Upper lobe of left lung (tissue), 6 donors: ENCODE results near the gene ITCH. TPM values are rescaled to one million over a fixed set of nuclear protein-coding genes. Genes with fewer than 3 reads are reported as not detected.
"Not testable (repeated sequence)": the region's sequence is repeated elsewhere in the genome, so short reads cannot be mapped to it uniquely, and the experiment has no call there.

Source experiments
- ATAC-seq, 2 donors: fragments of 200-7000 bp; cut with Tn5 transposase; one replicate each; pipeline ENCODE4 v1.9.1; 2022; ENCODE audit warnings: mild to moderate bottlenecking in 2 of 2, moderate library complexity in 2 of 2; ENCODE audit not compliant: low FRiP score in 2 of 2
- DNase-seq, 2 donors: peaks; one replicate each; pipeline ENCODE4 v3.0.0-alpha.2; 2019 to 2020
- H3K27ac ChIP-seq, 4 donors: fragments of 200-600 bp; sonication (generic); one replicate each; pipeline ENCODE4 v1.5.1; 2016 to 2019
- H3K27me3 ChIP-seq, 4 donors: fragments of 200-600 bp; sonication (generic); one replicate each; pipeline ENCODE4 v1.5.1; 2017 to 2019
- H3K36me3 ChIP-seq, 4 donors: fragments of 200-600 bp; sonication (generic); one replicate each; pipeline ENCODE4 v1.5.1; 2016 to 2019
- H3K4me1 ChIP-seq, 4 donors: fragments of 200-600 bp; sonication (generic); one replicate each; pipeline ENCODE4 v1.5.1; 2018 to 2019
- H3K4me3 ChIP-seq, 4 donors: fragments of 200-600 bp; sonication (generic); one replicate each; pipeline ENCODE4 v1.5.1; 2017 to 2019; ENCODE audit warnings: mild to moderate bottlenecking in 2 of 4, moderate library complexity in 1 of 4
- H3K9me3 ChIP-seq, 4 donors: fragments of 200-600 bp; sonication (generic); one replicate each; pipeline ENCODE4 v1.5.1; 2018 to 2019
- EP300 ChIP-seq, 4 donors: sonication (generic); formaldehyde crosslinking; IDR thresholded peaks; one replicate each; pipeline ENCODE4 v1.5.1; 2017; ENCODE audit warnings: antibody characterized with exemption in 4 of 4, control low read depth in 2 of 4
- POLR2A ChIP-seq, 4 donors: fragments of 450-650 bp; IDR thresholded peaks; one replicate each; pipeline ENCODE4 v1.5.1; 2016 to 2017; ENCODE audit warnings: antibody characterized with exemption in 4 of 4, mild to moderate bottlenecking in 2 of 4
- POLR2AphosphoS5 ChIP-seq, 2 donors: sonication (generic); formaldehyde crosslinking; IDR thresholded peaks; one replicate each; pipeline ENCODE4 v1.5.1; 2017; ENCODE audit warnings: antibody characterized with exemption in 2 of 2
- WGBS, 2 donors: methylation state at CpG; one replicate each; pipeline ENCODE4 v1.1.5; 2017 to 2018; 5-methylcytosine and 5-hydroxymethylcytosine counted together
- total RNA-seq, 6 donors: library from RNA; depleted of rRNA in 4 of 6; stranded (reverse); fragments of >200 nt in 4 of 6; gene quantifications; one replicate each; pipeline versions ENCODE4 v1.1.0 to v1.2.1, GENCODE V29; 2016 to 2021
- TF ChIP-seq, protein P1 (sequence below), 6 experiments: fragments of 450-650 bp in 4 of 6; fragments of 200-600 bp in 2 of 6; sonication (generic) in 2 of 6; IDR thresholded peaks; one replicate each; pipeline ENCODE4 v1.5.1; 2016 to 2019; ENCODE audit warnings: antibody characterized with exemption in 6 of 6
- donor health status: DM: no; HTN: no; CAD: no; lungs with moderate emphysema.
- donor health status: DM: no; HTN: yes; CAD: no; lungs with severe emphysema.

Gene ITCH
- total RNA-seq, 6 donors from 2014 or later = 26.6 to 57.2 (median 45.5) TPM

DNA sequence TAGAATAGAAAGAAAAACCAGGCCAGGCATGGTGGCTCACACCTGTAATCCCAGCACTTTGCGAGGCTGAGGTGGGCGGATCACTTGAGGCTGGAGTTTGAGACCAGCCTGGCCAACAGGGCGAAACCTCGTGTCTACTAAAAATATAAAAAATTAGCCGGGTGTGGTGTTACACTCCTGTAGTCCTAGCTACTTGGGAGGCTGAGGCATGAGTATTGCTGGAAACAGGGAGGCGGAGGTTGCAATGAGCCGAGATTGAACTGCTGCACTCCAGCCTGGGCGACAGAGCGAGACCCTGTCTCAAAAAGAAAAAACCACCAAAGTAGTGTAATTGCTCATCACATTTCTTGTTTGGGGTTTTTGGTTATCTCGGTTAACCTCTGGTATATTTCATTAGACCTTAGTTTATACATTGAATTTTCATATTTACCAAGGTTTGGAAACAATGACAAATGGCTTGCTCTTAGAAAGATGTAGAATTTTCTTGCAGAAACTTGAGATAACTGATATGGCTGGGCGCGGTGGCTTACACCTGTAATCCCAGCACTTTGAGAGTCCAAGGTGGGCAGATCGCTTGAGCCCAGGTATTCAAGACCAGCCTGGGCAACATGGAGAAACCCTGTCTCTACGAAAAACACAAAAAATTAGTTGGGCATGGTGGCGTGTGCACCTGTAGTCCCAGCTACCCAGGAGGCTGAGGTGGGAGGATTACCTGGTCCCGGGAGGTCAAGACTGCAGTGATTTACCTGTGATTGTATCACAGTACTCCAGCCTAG lies 14.2 kb downstream of the ITCH start:
- Histone ChIP-seq H3K27me3 (no peaks in the 10 kb centered on the region), H3K4me3 (no peak overlapping the region), H3K27ac (no peak overlapping the region), H3K36me3 (peaks cover 0 to 15% (median 8%) of the 10 kb centered on the region in 4 donors), H3K9me3 (no peaks in the 10 kb centered on the region), H3K4me1 (peaks cover 0 to 12% (median 7%) of the 10 kb centered on the region in 4 donors)
- ATAC-seq = no peak
- no peak for DNase-seq
- 90 to 95% methylated on average over 16 of the region's 16 CpGs for WGBS, 2 donors
- no peak for TF ChIP-seq POLR2A (IDR thresholded peaks at IDR 0.05)
- TF ChIP-seq, protein P1, sequence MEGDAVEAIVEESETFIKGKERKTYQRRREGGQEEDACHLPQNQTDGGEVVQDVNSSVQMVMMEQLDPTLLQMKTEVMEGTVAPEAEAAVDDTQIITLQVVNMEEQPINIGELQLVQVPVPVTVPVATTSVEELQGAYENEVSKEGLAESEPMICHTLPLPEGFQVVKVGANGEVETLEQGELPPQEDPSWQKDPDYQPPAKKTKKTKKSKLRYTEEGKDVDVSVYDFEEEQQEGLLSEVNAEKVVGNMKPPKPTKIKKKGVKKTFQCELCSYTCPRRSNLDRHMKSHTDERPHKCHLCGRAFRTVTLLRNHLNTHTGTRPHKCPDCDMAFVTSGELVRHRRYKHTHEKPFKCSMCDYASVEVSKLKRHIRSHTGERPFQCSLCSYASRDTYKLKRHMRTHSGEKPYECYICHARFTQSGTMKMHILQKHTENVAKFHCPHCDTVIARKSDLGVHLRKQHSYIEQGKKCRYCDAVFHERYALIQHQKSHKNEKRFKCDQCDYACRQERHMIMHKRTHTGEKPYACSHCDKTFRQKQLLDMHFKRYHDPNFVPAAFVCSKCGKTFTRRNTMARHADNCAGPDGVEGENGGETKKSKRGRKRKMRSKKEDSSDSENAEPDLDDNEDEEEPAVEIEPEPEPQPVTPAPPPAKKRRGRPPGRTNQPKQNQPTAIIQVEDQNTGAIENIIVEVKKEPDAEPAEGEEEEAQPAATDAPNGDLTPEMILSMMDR (IDR thresholded peaks at IDR 0.05) = no peak
- no peak for TF ChIP-seq EP300 (IDR thresholded peaks at IDR 0.05)
- TF ChIP-seq POLR2AphosphoS5 (IDR thresholded peaks at IDR 0.05) = no peak

DNA sequence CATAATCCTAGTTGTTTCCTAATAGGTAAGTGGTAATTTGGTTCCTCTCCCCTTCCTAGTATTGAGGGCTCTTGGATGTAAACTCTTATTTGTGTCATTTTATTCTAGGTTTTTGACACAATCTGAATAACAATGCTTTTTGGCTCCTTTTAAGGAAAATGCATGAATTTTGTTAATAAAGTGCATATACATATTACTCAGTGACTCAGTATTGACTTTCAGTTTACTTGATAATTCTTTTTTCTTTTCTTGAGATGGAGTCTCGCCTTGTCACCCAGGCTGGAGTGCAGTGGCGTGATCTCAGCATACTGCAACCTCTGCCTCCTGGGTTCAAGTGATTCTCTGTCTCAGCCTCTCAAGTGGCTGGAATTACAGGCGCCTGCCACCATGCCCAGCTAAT lies 19.1 kb downstream of the ITCH start:
- ATAC-seq = no peak
- Histone ChIP-seq H3K4me3 (no peak overlapping the region), H3K27ac (no peak overlapping the region), H3K27me3 (no peaks in the 10 kb centered on the region), H3K4me1 (peaks cover 13 to 27% (median 20%) of the 10 kb centered on the region in 4 donors), H3K36me3 (peaks cover 0 to 2% (median 0%) of the 10 kb centered on the region in 4 donors), H3K9me3 (no peaks in the 10 kb centered on the region)
- DNase-seq = no peak
- WGBS, 2 donors = 96 to 98% methylated on average over 3 of the region's 3 CpGs
- TF ChIP-seq, protein P1 (IDR thresholded peaks at IDR 0.05) = no peak
- TF ChIP-seq POLR2AphosphoS5 (IDR thresholded peaks at IDR 0.05) = no peak
- TF ChIP-seq EP300 (IDR thresholded peaks at IDR 0.05) = no peak
- TF ChIP-seq POLR2A (IDR thresholded peaks at IDR 0.05) = no peak

DNA sequence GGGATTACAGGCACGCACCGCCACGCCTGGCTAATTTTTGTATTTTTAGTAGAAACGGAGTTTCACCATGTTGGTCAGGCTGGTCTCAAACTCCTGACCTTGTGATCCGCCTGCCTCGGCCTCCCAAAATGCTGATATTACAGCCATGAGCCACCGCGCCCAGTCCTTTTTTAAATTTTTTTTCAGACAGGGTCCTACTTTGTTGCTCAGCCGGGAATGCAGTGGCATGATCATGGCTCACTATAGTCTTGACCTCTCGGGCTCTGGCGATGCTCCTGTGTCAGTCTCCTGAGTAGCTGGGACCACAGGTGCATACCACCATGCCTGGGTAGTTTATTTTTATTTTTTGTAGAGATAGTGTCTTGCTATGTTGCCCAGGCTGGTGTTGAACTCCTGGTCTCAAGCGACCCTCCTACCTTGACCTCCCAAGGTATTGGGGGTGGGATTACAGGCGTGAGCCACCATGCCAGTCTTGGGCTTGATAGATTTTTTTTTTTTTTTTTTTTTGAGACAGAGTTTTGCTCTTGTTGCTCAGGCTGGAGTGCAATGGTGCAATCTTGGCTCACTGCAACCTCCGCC lies 19.9 kb downstream of the ITCH start:
- ATAC-seq, H3K27me3 ChIP-seq, DNase-seq, H3K27ac ChIP-seq, H3K9me3 ChIP-seq, H3K4me3 ChIP-seq, H3K36me3 ChIP-seq: not testable (repeated sequence)
- H3K4me1 ChIP-seq = peaks cover 14 to 28% (median 21%) of the 10 kb centered on the region in 4 donors
- WGBS, 2 donors = 95 to 96% methylated on average over 14 of the region's 14 CpGs

DNA sequence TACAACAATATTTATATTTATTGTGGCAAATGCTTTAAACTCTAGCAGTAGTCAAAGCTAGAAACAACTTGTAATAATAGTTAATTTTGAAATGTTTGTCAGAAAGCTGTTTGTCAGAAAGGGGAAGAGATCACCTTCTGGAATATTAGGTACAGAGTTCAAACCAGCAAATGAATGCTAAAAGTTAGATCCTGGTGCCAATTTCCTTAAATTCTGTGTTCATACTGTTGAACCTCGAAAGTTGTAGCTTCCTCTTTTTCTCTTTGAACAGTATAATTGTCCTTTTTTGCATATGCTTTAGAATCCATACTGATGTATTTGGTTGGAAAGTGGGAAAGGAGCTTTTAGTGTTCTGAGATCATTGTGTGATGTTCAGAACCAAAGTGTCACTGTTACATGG lies 22.4 kb downstream of the ITCH start:
- H3K9me3 ChIP-seq = no peaks in the 10 kb centered on the region
- WGBS, 2 donors = 34 to 53% methylated on average over 1 of the region's 1 CpG
- DNase-seq = no peak
- no peak overlapping the region for H3K4me3 ChIP-seq
- H3K27me3 ChIP-seq = no peaks in the 10 kb centered on the region
- peaks cover 18 to 33% (median 24%) of the 10 kb centered on the region in 4 donors for H3K4me1 ChIP-seq
- peaks cover 0 to 3% (median 0%) of the 10 kb centered on the region in 4 donors for H3K36me3 ChIP-seq
- TF ChIP-seq EP300 (IDR thresholded peaks at IDR 0.05) (no peak), POLR2A (IDR thresholded peaks at IDR 0.05) (no peak), POLR2AphosphoS5 (IDR thresholded peaks at IDR 0.05) (no peak)
- TF ChIP-seq, protein P1 (IDR thresholded peaks at IDR 0.05) = no peak
- no peak for ATAC-seq
- H3K27ac ChIP-seq = no peak overlapping the region

DNA sequence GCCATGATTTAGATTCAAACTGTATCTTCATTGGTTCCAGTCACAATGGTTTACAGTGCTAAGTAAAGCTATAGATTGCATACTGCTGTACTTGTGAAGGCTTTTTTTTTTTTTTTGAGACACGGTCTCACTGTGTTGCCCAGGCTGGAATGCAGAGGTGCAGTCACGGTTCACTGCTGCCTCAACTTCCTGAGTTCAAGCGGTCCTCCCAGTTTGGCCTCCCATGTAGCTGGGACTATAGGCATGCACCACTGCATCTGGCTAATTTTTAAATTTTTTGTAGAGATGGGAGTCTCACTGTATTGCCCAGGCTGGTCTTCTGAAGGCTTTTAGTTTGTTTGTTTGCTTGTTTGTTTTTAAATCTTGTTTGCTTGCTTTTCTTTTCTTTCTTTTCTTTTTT lies 24.9 kb downstream of the ITCH start:
- Histone ChIP-seq H3K4me1 (peaks cover 15 to 41% (median 28%) of the 10 kb centered on the region in 4 donors), H3K36me3 (peaks cover 0 to 9% (median 0%) of the 10 kb centered on the region in 4 donors), H3K27ac (no peak overlapping the region), H3K9me3 (no peaks in the 10 kb centered on the region), H3K4me3 (no peak overlapping the region), H3K27me3 (no peaks in the 10 kb centered on the region)
- DNase-seq (no peak), ATAC-seq (no peak)
- TF ChIP-seq POLR2A (IDR thresholded peaks at IDR 0.05) = no peak
- WGBS, 2 donors = 92 to 96% methylated on average over 3 of the region's 3 CpGs
